HTERT RPE-1 (cell line): ENCODE measurements around the gene ATP8A2.

Experiments
- in situ Hi-C: fragments of 300-500 bp; cut with MboI; formaldehyde crosslinking; loops from 4 replicates; pipeline ENCODE4 v1.14.3; 2020; ENCODE audit warnings: low sequenced_read_pairs

ATP8A2 gene

DNA sequence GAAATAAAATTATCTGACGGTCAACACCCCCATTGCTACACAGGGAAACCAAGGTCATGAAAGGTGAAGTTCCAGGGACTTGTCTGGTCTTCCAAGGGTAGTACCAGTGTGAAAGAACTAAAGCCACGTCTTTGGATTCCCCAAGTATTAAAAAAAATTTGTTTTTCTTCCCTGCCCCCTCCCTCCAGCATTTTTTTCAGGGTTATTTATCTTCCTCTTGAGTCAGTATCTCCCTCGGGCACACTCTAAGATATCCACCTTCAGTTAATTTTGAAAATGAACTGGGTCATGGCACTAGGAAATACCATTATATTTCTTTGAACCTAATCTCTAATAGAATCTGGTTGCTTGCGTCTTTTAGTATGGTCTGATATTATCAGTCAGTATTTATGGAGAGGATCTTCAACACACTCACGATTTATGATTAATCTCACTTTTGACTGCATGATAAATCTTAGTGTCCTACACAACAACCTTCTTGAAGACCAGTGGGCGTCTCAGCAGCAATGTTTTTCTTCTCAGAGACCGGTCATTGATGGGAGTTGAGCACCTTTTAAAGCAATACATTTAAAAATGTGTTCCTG lies 9.1 kb downstream of the ATP8A2 start:
- in situ Hi-C loops, result no loop called here

DNA sequence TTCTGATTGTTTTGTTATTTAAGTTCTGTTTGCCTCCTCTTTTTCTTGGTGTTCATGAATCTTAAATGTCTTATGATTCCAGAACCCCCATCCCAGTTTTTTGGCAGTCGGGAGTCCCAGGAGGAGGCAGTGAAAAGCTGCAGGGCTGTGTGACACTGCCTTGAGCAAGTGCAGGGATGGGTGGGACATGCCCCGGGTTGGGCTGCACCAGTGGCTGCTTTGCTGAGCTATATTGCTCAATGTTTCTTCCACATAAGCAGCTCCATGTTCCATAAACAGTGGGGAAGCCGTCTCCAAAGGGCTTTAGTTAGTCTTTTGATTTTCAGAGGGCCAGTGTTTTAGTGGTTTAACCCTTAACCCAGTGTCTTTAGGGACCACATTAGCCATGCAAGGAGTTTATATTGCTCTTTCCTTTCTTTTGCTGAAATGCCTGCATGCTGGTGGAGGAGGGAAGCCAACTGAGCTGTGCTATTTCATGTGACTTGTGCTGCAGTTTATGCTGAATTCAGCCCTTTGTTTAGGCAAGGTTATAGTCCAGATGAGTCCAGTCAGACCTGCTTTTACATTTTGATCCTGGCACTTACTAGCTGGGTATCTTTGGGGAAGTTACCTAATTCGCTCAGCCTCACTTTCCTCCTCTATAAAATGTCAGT lies 13.1 kb downstream of the ATP8A2 start:
- in situ Hi-C loops, result no loop called here

- in situ Hi-C loops, result no loop called here
These were observed 20.2 kb downstream of the ATP8A2 start for GRCh38 chr13:25391932-25392331.

DNA sequence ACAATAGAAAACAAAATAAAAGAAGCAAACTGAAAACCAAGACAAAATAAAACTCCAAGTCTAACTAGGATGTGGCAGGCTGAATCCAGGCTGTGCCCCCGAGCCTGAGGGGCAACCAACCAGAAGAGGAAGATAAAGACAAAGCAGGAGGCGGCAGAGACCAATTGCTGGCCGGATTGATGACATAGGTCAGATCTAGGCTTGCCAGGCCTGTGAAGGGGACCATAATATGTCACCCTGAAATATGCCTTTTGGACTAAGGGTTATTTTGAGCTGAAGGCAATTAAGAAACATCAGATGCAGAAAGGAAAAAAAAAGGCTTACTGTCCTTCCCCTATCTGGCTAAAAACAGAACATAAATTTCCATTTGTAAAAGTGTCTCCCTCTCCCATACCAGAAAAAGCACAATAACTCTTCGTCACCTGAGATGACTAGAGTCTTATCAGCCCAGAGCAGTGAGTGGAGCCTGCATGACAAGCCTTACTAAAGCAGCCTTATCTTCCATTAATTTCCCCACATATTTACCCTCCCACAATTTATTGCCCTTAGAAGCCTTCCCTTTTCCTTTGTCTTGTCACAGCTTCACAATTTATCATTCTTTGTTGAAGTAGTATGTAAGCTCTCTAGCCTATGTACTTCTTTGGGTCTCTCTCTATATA lies 22.8 kb downstream of the ATP8A2 start:
- in situ Hi-C loops, result no loop called here

DNA sequence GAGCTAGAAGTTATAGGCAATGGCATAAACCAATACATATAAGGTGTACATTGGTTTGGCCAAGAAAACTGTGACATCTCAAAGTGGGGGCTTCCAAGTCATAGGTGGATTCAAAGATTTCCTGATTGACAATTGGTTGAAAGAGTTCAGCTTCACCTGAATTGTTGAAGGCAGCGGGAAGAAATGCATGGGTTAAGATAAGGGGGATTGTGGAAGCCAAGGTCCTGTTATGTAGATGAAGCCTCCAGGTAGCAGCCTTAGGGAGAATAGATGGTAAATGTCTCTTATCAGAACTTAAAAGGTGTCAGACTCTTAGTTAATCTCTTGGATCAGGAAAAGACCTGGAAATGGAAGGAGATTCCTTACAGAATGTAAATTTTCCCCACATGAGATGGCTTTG lies 26.0 kb downstream of the ATP8A2 start:
- in situ Hi-C loops, result no loop called here

- in situ Hi-C loops, result no loop called here
These were observed 29.2 kb downstream of the ATP8A2 start for GRCh38 chr13:25400925-25401324.

- in situ Hi-C loops, result no loop called here
These were observed 30.2 kb downstream of the ATP8A2 start for GRCh38 chr13:25401958-25402357.

DNA sequence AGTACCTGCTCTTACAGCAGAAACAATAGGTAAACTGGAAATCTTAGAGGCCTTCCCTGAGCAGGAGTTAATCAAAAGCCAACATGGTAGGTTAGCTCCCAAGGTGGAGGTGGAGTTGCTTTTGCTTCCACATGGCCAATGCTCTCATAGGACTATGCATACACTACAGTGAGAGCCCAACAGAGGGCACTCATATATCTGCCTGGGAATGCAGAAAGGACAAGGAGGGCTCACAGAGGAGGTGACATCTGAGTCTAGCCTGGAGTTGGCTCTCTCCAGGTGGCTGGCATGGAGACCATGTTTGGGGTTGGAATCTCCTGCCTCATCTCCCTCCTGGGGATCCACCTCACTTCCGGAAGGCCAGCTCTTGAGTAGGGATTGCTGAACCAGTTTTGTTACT lies 34.6 kb downstream of the ATP8A2 start:
- in situ Hi-C loops, result no loop called here

- in situ Hi-C loops, result no loop called here
These were observed 38.2 kb downstream of the ATP8A2 start for GRCh38 chr13:25409938-25410337.

DNA sequence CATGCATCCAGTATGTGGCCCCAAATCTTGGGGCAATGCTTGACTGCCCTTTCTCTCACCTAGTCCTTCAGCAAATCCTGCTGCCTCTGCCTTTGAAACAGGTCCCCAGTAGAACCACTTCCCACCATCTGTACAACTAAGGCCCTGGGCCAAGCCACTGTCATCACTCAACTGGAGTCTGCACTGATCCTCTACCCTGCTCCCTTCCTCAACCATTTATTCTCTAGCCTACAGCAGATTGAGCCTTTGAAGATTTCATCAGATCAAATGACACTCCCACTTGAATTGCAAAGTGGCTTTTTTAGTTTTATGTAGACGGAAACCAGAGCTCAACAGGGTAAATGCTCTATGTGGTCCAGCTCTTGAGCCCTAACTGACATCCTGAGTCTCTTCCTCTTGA lies 43.5 kb downstream of the ATP8A2 start:
- in situ Hi-C loops, result no loop called here

DNA sequence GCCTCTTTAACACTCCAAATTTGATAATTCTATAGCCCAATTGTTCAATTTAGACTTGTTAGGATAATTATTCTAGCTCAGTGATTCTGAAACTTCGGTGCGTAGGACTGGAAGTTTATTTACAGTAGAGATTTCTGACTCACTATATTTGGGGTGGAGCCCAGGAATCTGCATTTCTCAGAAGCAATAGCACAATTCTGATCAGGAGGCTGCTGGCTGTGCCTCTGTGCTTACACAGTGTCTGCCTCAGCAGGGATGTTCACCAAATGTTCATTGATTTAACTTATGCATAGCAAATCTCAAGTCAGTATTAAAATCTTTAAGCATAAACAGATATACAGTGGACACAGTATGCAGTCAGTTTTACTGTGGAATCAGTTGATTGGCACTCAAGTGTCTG lies 45.8 kb downstream of the ATP8A2 start:
- in situ Hi-C loops, result no loop called here

DNA sequence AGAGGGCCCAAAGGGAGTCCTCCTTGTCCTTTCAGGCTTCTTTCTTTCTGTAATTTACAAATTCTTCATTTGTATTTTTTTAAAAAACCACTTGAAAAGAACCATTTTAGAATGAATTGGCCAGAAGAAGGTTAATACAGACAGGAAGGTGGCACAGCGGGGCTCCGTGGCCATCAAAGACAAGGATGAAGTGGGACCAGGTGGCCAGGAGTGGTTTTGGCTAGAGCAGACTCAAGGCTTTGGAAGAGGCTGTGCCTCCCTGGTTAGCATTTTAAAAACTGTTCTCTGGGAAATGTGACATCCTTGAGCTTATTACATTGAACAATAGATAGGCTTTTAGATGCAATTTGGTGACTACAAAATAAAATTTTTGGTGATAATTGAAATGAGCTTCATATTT lies 48.4 kb downstream of the ATP8A2 start:
- in situ Hi-C loops, result no loop called here

DNA sequence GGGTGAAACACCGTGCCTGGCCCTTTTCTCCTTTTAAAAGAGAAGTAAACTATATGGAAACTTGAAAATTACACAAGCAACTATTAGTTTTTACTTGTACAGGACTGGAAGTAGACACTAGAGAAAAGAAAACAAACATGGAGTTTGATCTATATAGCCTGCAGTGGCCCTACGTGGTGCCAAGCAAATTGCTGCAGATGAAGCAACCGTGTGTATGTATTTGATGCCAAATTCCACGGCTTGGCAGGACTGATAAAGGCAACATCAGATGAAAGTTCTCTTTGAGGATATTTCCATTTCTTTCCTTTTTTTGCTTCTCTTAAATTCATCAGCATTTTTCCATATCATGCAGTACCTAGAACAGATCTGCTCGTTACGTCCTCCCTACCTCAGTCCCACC lies 49.8 kb downstream of the ATP8A2 start:
- in situ Hi-C loops, result no loop called here

- in situ Hi-C loops, result no loop called here
These were observed 50.4 kb downstream of the ATP8A2 start for GRCh38 chr13:25422153-25422552.

GRCh38 chr13:25423831-25424230 lies 52.1 kb downstream of the ATP8A2 start:
- in situ Hi-C loops, result no loop called here

DNA sequence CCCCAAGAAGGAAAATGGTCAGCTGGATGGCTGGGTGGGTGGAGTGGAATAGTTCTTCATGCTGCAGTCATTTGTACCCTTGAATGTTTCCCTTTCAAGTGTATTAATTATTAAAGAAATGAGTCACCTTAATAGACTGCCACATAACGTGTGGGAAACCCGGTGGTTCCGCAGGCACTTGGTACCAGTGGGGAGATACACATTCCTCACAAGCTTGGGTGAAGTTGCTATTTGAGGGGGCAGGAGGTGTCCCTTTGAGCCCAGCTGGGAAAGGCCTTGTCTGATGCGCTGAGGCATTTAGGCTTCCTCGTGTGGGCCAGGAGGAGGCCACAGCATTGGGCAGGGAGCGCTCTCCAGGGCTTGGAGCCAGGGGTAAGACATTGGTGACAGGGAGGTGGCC lies 57.7 kb downstream of the ATP8A2 start:
- in situ Hi-C loops, result no loop called here

DNA sequence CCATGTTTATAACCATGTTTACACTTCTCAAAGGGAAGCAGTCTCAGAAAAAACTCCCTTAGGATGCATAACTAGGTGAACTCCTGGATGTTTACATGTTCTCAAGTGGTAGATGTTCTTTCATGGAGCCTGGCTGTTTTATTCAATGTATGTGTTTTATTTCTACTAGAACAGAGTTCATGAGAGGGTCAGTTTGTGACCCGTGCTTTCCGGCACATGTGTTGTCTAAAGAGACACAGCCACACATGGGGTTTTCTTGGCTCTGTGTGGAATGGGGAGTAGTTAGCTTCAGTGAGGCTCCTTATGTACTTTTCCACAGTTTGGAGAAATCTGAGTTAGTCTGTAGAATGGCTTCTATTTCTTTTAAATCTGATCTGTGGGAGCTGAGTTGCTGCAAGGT lies 60.9 kb downstream of the ATP8A2 start:
- in situ Hi-C loops, result no loop called here

DNA sequence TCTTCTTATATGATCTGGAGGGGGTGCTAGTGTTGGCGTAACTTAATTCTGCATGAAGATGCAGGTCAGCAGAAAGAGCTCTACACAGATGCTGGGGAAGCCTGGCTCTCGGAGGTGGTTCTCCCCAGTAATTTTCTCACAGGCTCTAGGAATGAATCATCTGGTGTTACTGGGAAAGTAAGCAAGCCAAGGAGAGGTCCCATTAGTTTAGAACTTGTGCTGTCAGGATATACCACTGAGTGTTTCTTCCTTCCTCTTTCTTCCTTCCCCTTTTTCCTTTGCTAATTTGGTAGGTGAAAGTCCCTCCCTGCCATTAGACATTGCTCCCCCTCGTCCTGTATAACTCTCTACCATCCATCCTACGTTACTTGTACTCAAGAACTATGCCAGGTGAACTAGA lies 68.3 kb downstream of the ATP8A2 start:
- in situ Hi-C loops, result no loop called here

DNA sequence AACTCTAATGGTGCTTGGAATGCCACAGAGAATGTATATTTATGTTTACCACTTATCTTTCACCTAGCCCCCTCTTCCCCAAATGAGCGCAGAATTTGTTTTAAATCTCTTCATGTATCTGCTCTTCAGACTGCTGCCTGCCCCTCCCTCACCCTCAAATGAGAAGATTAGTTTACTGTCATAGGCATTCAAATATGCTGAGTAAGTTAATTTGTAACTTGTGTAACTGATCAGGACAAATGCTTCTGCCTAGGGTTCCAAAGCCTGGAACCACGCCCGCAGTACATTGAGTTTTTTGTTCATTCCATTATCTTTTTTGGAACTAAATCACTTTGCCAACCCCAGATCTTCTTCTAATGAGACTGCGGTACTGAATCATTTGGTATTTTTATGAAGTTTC lies 74.5 kb downstream of the ATP8A2 start:
- in situ Hi-C loops, result no loop called here

- in situ Hi-C loops, result no loop called here
These were observed 75.6 kb downstream of the ATP8A2 start for GRCh38 chr13:25447396-25447795.

GRCh38 chr13:25453850-25454365 lies 82.1 kb downstream of the ATP8A2 start:
- in situ Hi-C loops, result no loop called here

- in situ Hi-C loops, result no loop called here
These were observed 83.4 kb downstream of the ATP8A2 start for GRCh38 chr13:25455146-25455545.
